Common myeloid progenitor, CD34-positive (primary cell): ENCODE data around the gene MIA3.

Source experiments
- CTCF ChIA-PET: fragments of 350-600 bp; sonication (Branson Sonifier 250); formaldehyde crosslinking; loops from one replicate; lab custom pipeline; 2021; ENCODE audit warnings: antibody characterized with exemption; lab: Charles Lee
- POLR2A ChIA-PET: fragments of 350-600 bp; sonication (Branson Sonifier 250); formaldehyde crosslinking; loops from one replicate; lab custom pipeline; 2021; ENCODE audit warnings: antibody characterized with exemption; lab: Charles Lee
- DNase-seq, 3 donors: peaks; one replicate each; pipeline versions ENCODE4 v3.0.0 to v3.0.0-alpha.2; 2013
- H3K27ac ChIP-seq, 2 experiments: 1 replicate in 1 of 2; 2 replicates in 1 of 2; pipeline ENCODE4 v1.7.0; 2013; ENCODE audit warnings: inconsistent platforms in 2 of 2, low read length in 2 of 2, mild to moderate bottlenecking in 2 of 2, low read depth in 1 of 2, moderate library complexity in 1 of 2; ENCODE audit not compliant: severe bottlenecking in 2 of 2, insufficient read depth in 1 of 2, poor library complexity in 1 of 2
- H3K27me3 ChIP-seq, 5 experiments: replicated peaks in 2 of 5; 1 replicate in 3 of 5; 2 replicates in 2 of 5; pipeline versions ENCODE4 v1.6.1 to v1.7.0; 2013; ENCODE audit warnings: low read length in 4 of 5, mild to moderate bottlenecking in 2 of 5, moderate library complexity in 2 of 5, inconsistent platforms in 1 of 5; ENCODE audit not compliant: insufficient read depth in 5 of 5, control insufficient read depth in 4 of 5
- H3K36me3 ChIP-seq, 4 experiments: 1 replicate in 2 of 4; 2 replicates in 2 of 4; pipeline versions ENCODE4 v1.6.1 to v1.7.0; 2013; ENCODE audit warnings: low read length in 3 of 4, control low read depth in 1 of 4, mild to moderate bottlenecking in 1 of 4; ENCODE audit not compliant: control insufficient read depth in 4 of 4, insufficient read depth in 4 of 4
- H3K4me1 ChIP-seq, 4 experiments: 1 replicate in 3 of 4; 2 replicates in 1 of 4; pipeline versions ENCODE4 v1.6.1 to v1.7.1; 2013; ENCODE audit warnings: low read length in 3 of 4, mild to moderate bottlenecking in 3 of 4, control low read depth in 1 of 4, inconsistent platforms in 1 of 4, moderate library complexity in 1 of 4; ENCODE audit not compliant: control insufficient read depth in 4 of 4, insufficient read depth in 4 of 4; ENCODE audit errors: control extremely low read depth in 1 of 4
- H3K4me3 ChIP-seq, 7 experiments: 1 replicate in 4 of 7; 2 replicates in 3 of 7; pipeline versions ENCODE4 v1.5.1 to v1.7.0; 2013; ENCODE audit warnings: mild to moderate bottlenecking in 7 of 7, low read length in 6 of 7, moderate library complexity in 6 of 7, inconsistent platforms in 2 of 7, low read depth in 2 of 7, control low read depth in 1 of 7; ENCODE audit not compliant: insufficient read depth in 4 of 7, control insufficient read depth in 1 of 7; ENCODE audit errors: extremely low read depth in 1 of 7
- H3K9me3 ChIP-seq, 5 experiments: 1 replicate in 4 of 5; 2 replicates in 1 of 5; pipeline versions ENCODE4 v1.6.1 to v1.7.1; 2013; ENCODE audit warnings: low read length in 4 of 5, mild to moderate bottlenecking in 2 of 5, inconsistent platforms in 1 of 5, low read depth in 1 of 5, moderate library complexity in 1 of 5; ENCODE audit not compliant: control insufficient read depth in 4 of 5, insufficient read depth in 2 of 5; ENCODE audit errors: control extremely low read depth in 1 of 5
- WGBS: methylation state at CpG from one replicate; pipeline ENCODE4 v1.1.5; 2013; ENCODE audit not compliant: insufficient coverage; 5-methylcytosine and 5-hydroxymethylcytosine counted together

The MIA3 gene

DNA sequence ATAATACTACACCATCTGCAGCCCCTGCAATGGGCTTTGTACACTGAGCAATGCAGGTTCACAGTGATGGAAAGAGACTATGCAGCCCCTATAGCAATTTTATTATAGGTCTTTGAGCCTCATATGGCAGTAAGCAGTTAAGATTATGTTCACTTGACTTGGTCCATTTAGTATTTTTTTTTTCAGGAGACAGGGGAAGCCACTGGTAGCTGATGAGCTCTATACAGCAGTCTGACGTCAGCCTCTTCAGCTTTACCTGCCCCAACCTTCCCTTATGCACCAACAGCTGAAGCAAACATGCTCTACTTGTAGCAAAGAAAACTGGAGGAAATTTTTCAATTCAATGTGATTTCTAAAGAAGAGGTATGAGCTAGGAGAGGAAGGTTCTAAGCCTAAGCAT, 62.2 kb downstream of the MIA3 start:
- H3K4me1 ChIP-seq = no peaks in the 10 kb centered on the region
- ChIA-PET CTCF (interaction anchor here (1.2 to 2.1 kb wide), 2 partner anchors 21 to 215 kb away, joined by 3 to 6 read pairs; no protein-coding TSS in a partner anchor), POLR2A (no interaction called here)
- H3K27ac ChIP-seq = no peak overlapping the region
- H3K27me3 ChIP-seq = no peaks in the 10 kb centered on the region
- WGBS = 100% methylated on average over 1 of the region's 1 CpG
- no peaks in the 10 kb centered on the region for H3K9me3 ChIP-seq
- peaks cover 2 to 29% (median 16%) of the 10 kb centered on the region in 4 experiments for H3K36me3 ChIP-seq
- H3K4me3 ChIP-seq = no peak overlapping the region
- DNase-seq = no peak

DNA sequence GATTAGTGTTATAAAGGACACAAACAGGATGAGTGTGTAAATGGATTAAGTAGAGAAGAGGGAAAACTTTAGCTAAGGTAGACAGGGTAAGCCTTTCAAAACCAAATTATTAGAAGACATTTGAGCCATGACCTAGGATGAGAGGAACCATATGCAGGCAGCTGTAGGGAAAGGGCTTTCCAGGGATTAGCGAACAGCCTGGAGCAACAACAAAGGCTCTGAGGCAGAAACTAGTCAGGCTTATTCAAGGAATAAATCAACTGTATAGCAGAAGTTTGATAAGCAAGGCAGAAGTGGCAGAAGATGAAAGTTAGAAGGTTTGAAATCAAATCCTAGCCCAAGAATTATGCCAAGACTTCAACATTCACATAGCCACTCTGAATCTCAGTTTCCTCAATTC, 73.1 kb downstream of the MIA3 start:
- no peaks in the 10 kb centered on the region for H3K4me1 ChIP-seq
- ChIA-PET CTCF (no interaction called here), POLR2A (no interaction called here)
- DNase-seq = no peak
- H3K27ac ChIP-seq = no peak overlapping the region
- no peak overlapping the region for H3K4me3 ChIP-seq
- H3K36me3 ChIP-seq = peaks cover 9 to 22% (median 19%) of the 10 kb centered on the region in 4 experiments
- 100% methylated on average over 1 of the region's 1 CpG for WGBS
- H3K27me3 ChIP-seq = no peaks in the 10 kb centered on the region
- no peaks in the 10 kb centered on the region for H3K9me3 ChIP-seq

DNA sequence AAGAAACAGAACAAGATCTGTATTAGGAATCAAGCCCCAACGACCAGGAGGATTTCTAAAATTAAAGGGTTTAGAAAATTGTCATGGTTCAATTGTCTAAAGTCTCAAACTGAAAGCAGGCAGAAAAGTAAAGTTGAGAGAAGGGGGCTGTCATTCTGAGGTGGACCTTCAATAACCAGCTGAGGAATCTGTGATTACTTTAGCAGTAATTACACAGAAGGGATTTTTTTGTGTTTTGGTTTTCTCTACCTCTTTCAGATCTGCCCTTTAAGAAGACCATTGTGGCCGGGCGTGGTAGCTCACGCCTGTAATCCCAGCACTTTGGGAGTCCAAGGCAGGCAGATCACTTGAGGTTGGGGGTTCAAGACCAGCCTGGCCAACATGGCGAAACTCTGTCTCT, 77.0 kb downstream of the MIA3 start:
- Histone ChIP-seq H3K4me3 (no peak overlapping the region), H3K9me3 (no peaks in the 10 kb centered on the region), H3K36me3 (peaks cover 4 to 14% (median 11%) of the 10 kb centered on the region in 4 experiments), H3K4me1 (no peaks in the 10 kb centered on the region), H3K27ac (no peak overlapping the region), H3K27me3 (no peaks in the 10 kb centered on the region)
- WGBS = 100% methylated on average over 4 of the region's 5 CpGs
- POLR2A ChIA-PET = no interaction called here
- no peak for DNase-seq
- CTCF ChIA-PET = no interaction called here

DNA sequence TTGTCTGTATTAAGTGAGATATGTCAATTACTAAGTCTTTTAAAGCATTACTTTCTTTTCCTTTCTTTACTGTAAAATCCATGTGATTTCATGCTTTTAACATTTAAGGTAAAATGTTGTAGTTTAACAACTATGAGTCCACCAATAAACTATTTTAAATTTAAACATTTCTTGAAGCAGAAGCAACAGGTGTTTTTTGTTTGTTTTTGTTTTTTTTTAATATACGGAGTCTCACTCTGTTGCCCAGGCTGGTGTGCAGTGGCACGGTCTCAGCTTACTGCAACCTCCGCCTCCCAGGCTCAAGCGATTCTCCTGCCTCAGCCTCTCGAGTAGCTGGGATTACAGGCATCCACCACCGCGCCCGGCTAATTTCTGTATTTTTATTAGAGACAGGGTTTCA, 78.8 kb downstream of the MIA3 start:
- WGBS = 96% methylated on average over 5 of the region's 8 CpGs

DNA sequence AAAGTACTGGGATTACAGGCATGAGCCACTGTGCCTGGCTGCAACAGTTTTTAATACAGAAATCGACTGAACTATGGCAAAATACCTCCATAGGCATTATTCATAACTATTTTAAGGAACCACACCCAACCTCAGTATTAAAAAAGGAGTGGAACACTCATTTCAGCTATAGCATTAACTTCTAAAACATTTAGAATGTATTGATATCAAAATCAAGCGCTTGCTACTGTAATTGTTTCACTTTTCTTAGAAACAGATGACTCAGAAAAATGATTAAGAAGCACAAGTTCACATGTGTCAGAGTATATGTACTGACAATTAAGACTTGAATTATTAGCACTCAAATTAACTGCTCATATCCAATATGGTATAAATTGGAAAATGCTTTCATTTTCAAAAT, 79.3 kb downstream of the MIA3 start:
- H3K4me1 ChIP-seq = no peaks in the 10 kb centered on the region
- peaks cover 4 to 16% (median 9%) of the 10 kb centered on the region in 4 experiments for H3K36me3 ChIP-seq
- no CpG with 5 or more reads among the region's 2 CpGs for WGBS
- H3K27ac ChIP-seq = no peak overlapping the region
- H3K27me3 ChIP-seq = no peaks in the 10 kb centered on the region
- no peak overlapping the region for H3K4me3 ChIP-seq
- H3K9me3 ChIP-seq = no peaks in the 10 kb centered on the region
- DNase-seq = no peak
- POLR2A ChIA-PET = no interaction called here
- CTCF ChIA-PET = interaction anchor here (0.6 to 1.7 kb wide), 3 partner anchors 11 to 128 kb away, joined by 3 to 5 read pairs (median 3); no protein-coding TSS in a partner anchor

More for the DNA sequence above, 78.8 kb downstream of the MIA3 start:
- ChIA-PET CTCF (interaction anchor here (1.0 to 1.7 kb wide), 3 partner anchors 10 to 17 kb away, joined by 3 to 5 read pairs (median 3); no protein-coding TSS in a partner anchor), POLR2A (no interaction called here)
- no peak overlapping the region for H3K27ac ChIP-seq
- H3K27me3 ChIP-seq = no peaks in the 10 kb centered on the region
- H3K9me3 ChIP-seq = no peaks in the 10 kb centered on the region
- no peaks in the 10 kb centered on the region for H3K4me1 ChIP-seq
- peaks cover 2 to 14% (median 9%) of the 10 kb centered on the region in 4 experiments for H3K36me3 ChIP-seq
- no peak for DNase-seq
- H3K4me3 ChIP-seq = no peak overlapping the region

DNA sequence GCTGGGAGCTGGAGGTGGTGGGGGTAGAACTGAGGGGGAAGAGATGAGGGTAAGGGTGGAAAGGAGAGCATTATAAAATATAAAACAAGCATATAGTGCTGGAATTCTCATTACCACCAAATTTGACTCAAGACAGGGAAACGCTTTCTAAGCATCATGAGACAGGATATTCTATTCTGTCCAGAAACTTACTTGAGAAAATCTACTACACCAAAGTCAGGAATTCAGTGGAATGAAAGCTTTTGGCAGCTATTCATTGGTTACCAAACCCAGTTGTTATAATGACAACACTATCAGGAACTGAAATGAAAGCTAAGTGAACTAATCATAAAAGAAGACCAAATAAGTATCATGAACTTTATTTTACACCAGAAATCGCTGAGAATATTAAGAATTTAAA, 79.9 kb downstream of the MIA3 start:
- DNase-seq = no peak
- H3K36me3 ChIP-seq = peaks cover 6 to 22% (median 14%) of the 10 kb centered on the region in 4 experiments
- POLR2A ChIA-PET = no interaction called here
- H3K27ac ChIP-seq = no peak overlapping the region
- H3K27me3 ChIP-seq = no peaks in the 10 kb centered on the region
- WGBS = no CpG with 5 or more reads among the region's 2 CpGs
- no peaks in the 10 kb centered on the region for H3K9me3 ChIP-seq
- H3K4me1 ChIP-seq = no peaks in the 10 kb centered on the region
- no peak overlapping the region for H3K4me3 ChIP-seq
- CTCF ChIA-PET = interaction anchor here (0.6 to 1.7 kb wide), 3 partner anchors 12 to 436 kb away, joined by 3 to 5 read pairs (median 3); no protein-coding TSS in a partner anchor

DNA sequence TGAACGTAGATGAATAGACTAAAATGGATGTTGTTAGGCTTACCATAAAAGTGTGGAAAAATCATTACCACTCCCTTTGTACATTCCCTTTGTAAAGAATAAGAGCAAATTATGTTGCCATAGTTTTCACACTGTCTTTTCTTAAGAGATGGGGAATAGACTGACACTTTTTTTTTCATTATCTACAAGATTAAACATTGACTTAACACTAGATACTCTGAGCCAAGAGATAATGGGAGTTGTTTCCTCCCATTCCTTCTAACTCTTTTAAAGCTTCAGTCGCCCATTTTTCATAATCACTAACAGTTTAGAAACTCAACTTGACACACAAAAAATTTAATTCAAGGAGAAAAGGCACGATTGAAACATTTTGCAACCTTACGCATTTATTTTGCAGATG, 84.3 kb downstream of the MIA3 start:
- H3K27me3 ChIP-seq = no peaks in the 10 kb centered on the region
- ChIA-PET CTCF (interaction anchor here (2.0 kb wide), 1 partner anchor 22 kb away, joined by 6 read pairs; no protein-coding TSS in a partner anchor), POLR2A (no interaction called here)
- peaks cover 0 to 13% (median 0%) of the 10 kb centered on the region in 5 experiments for H3K9me3 ChIP-seq
- H3K4me1 ChIP-seq = no peaks in the 10 kb centered on the region
- H3K36me3 ChIP-seq = peaks cover 6 to 22% (median 13%) of the 10 kb centered on the region in 4 experiments
- DNase-seq = no peak
- no peak overlapping the region for H3K27ac ChIP-seq
- H3K4me3 ChIP-seq = no peak overlapping the region
- WGBS = 100% methylated on average over 3 of the region's 4 CpGs
